Neuron (in vitro differentiated cells): Measurements from ENCODE around the gene POF1B.
"Not testable (repeated sequence)": the region's sequence is repeated elsewhere in the genome, so short reads cannot be mapped to it uniquely, and the experiment has no call there.

Source experiments
- H2AFZ ChIP-seq: one replicate; pipeline ENCODE4 v1.6.1; 2013; ENCODE audit warnings: low read depth, mild to moderate bottlenecking, inconsistent platforms, low read length, moderate library complexity
- H3K27me3 ChIP-seq: one replicate; pipeline ENCODE4 v1.6.1; 2013; ENCODE audit warnings: low read length; ENCODE audit not compliant: insufficient read depth
- H3K36me3 ChIP-seq: one replicate; pipeline ENCODE4 v1.6.1; 2013; ENCODE audit warnings: low read length; ENCODE audit not compliant: insufficient read depth
- H3K4me1 ChIP-seq: one replicate; pipeline ENCODE4 v1.6.1; 2013; ENCODE audit warnings: low read length; ENCODE audit not compliant: insufficient read depth
- H3K4me3 ChIP-seq: 2 replicates; pipeline ENCODE4 v1.5.1; 2013; ENCODE audit warnings: mild to moderate bottlenecking, low read length, moderate library complexity
- H3K9me3 ChIP-seq: one replicate; pipeline ENCODE4 v1.6.1; 2013; ENCODE audit warnings: low read length

Gene POF1B

GRCh38 chrX:85326234-85327059 is 53.0 kb downstream of the POF1B start:
- no peaks in the 10 kb centered on the region for H3K36me3 ChIP-seq
- no peaks in the 10 kb centered on the region for H3K9me3 ChIP-seq
- H3K27me3 ChIP-seq, result no peaks in the 10 kb centered on the region
- H3K4me3 ChIP-seq, result no peak overlapping the region
- H2AFZ ChIP-seq, result no peak overlapping the region
- no peaks in the 10 kb centered on the region for H3K4me1 ChIP-seq

GRCh38 chrX:85311348-85311747 is 68.1 kb downstream of the POF1B start:
- not testable (repeated sequence) for H3K4me3 ChIP-seq, H3K36me3 ChIP-seq, H3K27me3 ChIP-seq, H3K9me3 ChIP-seq, H2AFZ ChIP-seq, H3K4me1 ChIP-seq

- no peak overlapping the region for H2AFZ ChIP-seq
- H3K4me1 ChIP-seq, result no peaks in the 10 kb centered on the region
- H3K36me3 ChIP-seq, result no peaks in the 10 kb centered on the region
- H3K27me3 ChIP-seq, result no peaks in the 10 kb centered on the region
- no peaks in the 10 kb centered on the region for H3K9me3 ChIP-seq
- H3K4me3 ChIP-seq, result no peak overlapping the region
Measured at GRCh38 chrX:85309717-85310116, 69.7 kb downstream of the POF1B start.

GRCh38 chrX:85303544-85303943 is 75.9 kb downstream of the POF1B start:
- Histone ChIP-seq H3K4me1 (no peaks in the 10 kb centered on the region), H3K4me3 (no peak overlapping the region), H3K27me3 (no peaks in the 10 kb centered on the region), H3K36me3 (no peaks in the 10 kb centered on the region), H2AFZ (no peak overlapping the region), H3K9me3 (no peaks in the 10 kb centered on the region)

- H3K4me1 ChIP-seq, result no peaks in the 10 kb centered on the region
- H3K9me3 ChIP-seq, result no peaks in the 10 kb centered on the region
- no peaks in the 10 kb centered on the region for H3K36me3 ChIP-seq
- no peak overlapping the region for H2AFZ ChIP-seq
- no peak overlapping the region for H3K4me3 ChIP-seq
- H3K27me3 ChIP-seq, result no peaks in the 10 kb centered on the region
Measured at GRCh38 chrX:85288992-85289723, 90.3 kb downstream of the POF1B start.

- H2AFZ ChIP-seq, H3K36me3 ChIP-seq, H3K4me1 ChIP-seq, H3K27me3 ChIP-seq, H3K4me3 ChIP-seq, H3K9me3 ChIP-seq: not testable (repeated sequence)
Measured at GRCh38 chrX:85285286-85285685, 94.2 kb downstream of the POF1B start.

GRCh38 chrX:85244450-85245211 is 134.8 kb downstream of the POF1B start:
- peak overlapping the region; percentile 74 for H3K4me3 ChIP-seq
- peaks cover 9% of the 10 kb centered on the region for H3K36me3 ChIP-seq
- H3K4me1 ChIP-seq, result peaks cover 12% of the 10 kb centered on the region
- H3K9me3 ChIP-seq, result no peaks in the 10 kb centered on the region
- no peaks in the 10 kb centered on the region for H3K27me3 ChIP-seq
- H2AFZ ChIP-seq, result no peak overlapping the region

GRCh38 chrX:85243761-85244449 is 135.6 kb downstream of the POF1B start, which contains the start of the genes SATL1 and ZNF711:
SATL1 (minus strand) TSS chrX:85243779; CDS start chrX:85108968, 134,811 bp downstream.
ZNF711 (plus strand) TSS chrX:85243991; CDS start chrX:85247573, 3,582 bp downstream.
- H3K27me3 ChIP-seq, result no peaks in the 10 kb centered on the region

GRCh38 chrX:85243155-85243554 is 136.3 kb downstream of the POF1B start:
- H3K4me3 ChIP-seq, result peak overlapping the region; percentile 74
- H3K27me3 ChIP-seq, result no peaks in the 10 kb centered on the region
- no peaks in the 10 kb centered on the region for H3K9me3 ChIP-seq
- peaks cover 12% of the 10 kb centered on the region for H3K4me1 ChIP-seq
- peaks cover 6% of the 10 kb centered on the region for H3K36me3 ChIP-seq
- peak overlapping the region; percentile 83 for H2AFZ ChIP-seq

More at GRCh38 chrX:85243761-85244449, 135.6 kb downstream of the POF1B start, which contains the start of the genes SATL1 and ZNF711:
- H3K4me1 ChIP-seq, result peaks cover 12% of the 10 kb centered on the region
- peaks cover 9% of the 10 kb centered on the region for H3K36me3 ChIP-seq
- H3K9me3 ChIP-seq, result no peaks in the 10 kb centered on the region
- H2AFZ ChIP-seq, result peak within 1 kb of the TSS; percentile 83
- H3K4me3 ChIP-seq, result peak within 1 kb of the TSS; percentile 74
